Heart left ventricle (tissue), 13 donors: ENCODE measurements around the gene AAK1.

Experiments
- CTCF ChIP-seq, 12 donors: fragments of 200-600 bp; sonication (generic) in 4 of 12; IDR thresholded peaks; one replicate each; pipeline versions ENCODE4 v1.5.0 to v1.8.0; 2018 to 2022; ENCODE audit warnings: antibody characterized with exemption in 12 of 12, mild to moderate bottlenecking in 5 of 12
- POLR2A ChIP-seq, 2 donors: fragments of 450-650 bp; IDR thresholded peaks; one replicate each; pipeline ENCODE4 v1.6.1; 2017; ENCODE audit warnings: antibody characterized with exemption in 2 of 2, mild to moderate bottlenecking in 2 of 2, moderate library complexity in 2 of 2
- donor health status: ischemic (EF 13 %, LVEDD 7.1; RV severe dilation, severe dysfunction).
- donor health status: DM: no; HTN: yes; CAD: no.
- donor health status: DM: no; HTN: no; CAD: no.
- donor health status: ischemic (EF 25% LVEDD 6.9; RV normal size, moderate dysfunction).
- donor health status: ischemic (EF 25% LVEDD 5.7; RV mildly dilated, moderate dysfunction).
- donor health status: ischemic (EF 35%, LVEDD 5.7; RV mildly dilated, moderate dysfunction).
- donor health status: nonischemic (EF 11% LVEDD 7.7; RV severe dilation, severe dysfunction).
- donor health status: DM: yes; HTN: yes; CAD: no.
- donor health status: PGD.
- donor health status: ischemic (EF 29% LVEDD 5.4; RV normal size, mild dysfunction).
- donor health status: nonischemic (EF 23%, LVEDD 6.1; RV moderate dilation, normal function).

DNA sequence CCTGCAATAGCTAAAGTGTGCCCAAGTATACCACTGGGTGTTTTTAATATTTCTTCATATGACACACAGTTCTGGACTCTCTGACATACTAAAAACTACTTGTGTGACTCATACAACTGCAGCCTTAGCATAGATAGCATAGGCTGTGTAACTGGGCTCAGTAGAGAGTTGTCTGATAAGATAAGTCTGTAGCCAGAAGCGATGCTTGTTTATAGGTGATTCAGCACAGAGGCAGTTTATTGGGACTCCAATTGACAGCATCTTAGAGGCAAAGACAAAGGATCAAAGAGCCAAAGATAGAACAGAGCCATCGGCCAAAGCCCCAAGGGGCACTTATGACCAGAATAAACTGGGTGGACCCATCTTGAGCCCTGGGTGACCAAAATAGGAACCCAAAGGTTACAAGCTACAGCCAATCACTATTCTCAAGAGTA, 42.3 kb downstream of the AAK1 start:
- TF ChIP-seq CTCF (IDR thresholded peaks at IDR 0.05) (no peak), POLR2A (IDR thresholded peaks at IDR 0.05) (no peak)
